Fibroblast of lung (primary cell): Measurements from ENCODE around the gene LRR1. TPM values are rescaled to one million over a fixed set of nuclear protein-coding genes. Genes with fewer than 3 reads are reported as not detected.

Experiments
- DNase-seq, 2 donors: peaks; one replicate each; pipeline versions ENCODE4 v3.0.0 to v3.0.0-alpha.2; 2010; ENCODE audit warnings: low read depth in 2 of 2
- H2AFZ ChIP-seq: 2 replicates; pipeline ENCODE4 v1.5.1; 2012; ENCODE audit warnings: low read length, control low read depth, inconsistent platforms
- H3K27ac ChIP-seq: 2 replicates; pipeline ENCODE4 v1.5.1; 2011; ENCODE audit warnings: low read length, control low read depth; ENCODE audit not compliant: insufficient read depth
- H3K27me3 ChIP-seq: 2 replicates; pipeline ENCODE4 v1.5.1; 2011; ENCODE audit warnings: mild to moderate bottlenecking, low read length; ENCODE audit not compliant: control insufficient read depth, insufficient read depth
- H3K36me3 ChIP-seq: 2 replicates; pipeline ENCODE4 v1.5.1; 2011; ENCODE audit warnings: low read length; ENCODE audit not compliant: control insufficient read depth, insufficient read depth
- H3K4me1 ChIP-seq: 2 replicates; pipeline ENCODE4 v1.5.1; 2011; ENCODE audit warnings: low read length; ENCODE audit not compliant: control insufficient read depth, insufficient read depth; ENCODE audit errors: extremely low read depth
- H3K4me2 ChIP-seq: 2 replicates; pipeline ENCODE4 v1.5.1; 2011; ENCODE audit warnings: low read length, control low read depth; ENCODE audit not compliant: insufficient read depth; ENCODE audit errors: extremely low read depth
- H3K4me3 ChIP-seq, 4 experiments: fragments of 200-600 bp in 1 of 4; sonication (generic) in 1 of 4; replicated peaks in 1 of 4; 2 replicates each; pipeline ENCODE4 v1.5.1; 2011 to 2016; ENCODE audit warnings: low read length in 4 of 4, low read depth in 3 of 4, mild to moderate bottlenecking in 3 of 4, control low read depth in 2 of 4, inconsistent platforms in 1 of 4, mixed read lengths in 1 of 4; ENCODE audit not compliant: insufficient read depth in 1 of 4; ENCODE audit errors: control extremely low read depth in 1 of 4
- H3K79me2 ChIP-seq: 2 replicates; pipeline ENCODE4 v1.5.1; 2012; ENCODE audit warnings: mild to moderate bottlenecking, low read length, inconsistent platforms; ENCODE audit not compliant: control insufficient read depth, insufficient read depth
- H3K9ac ChIP-seq: 2 replicates; pipeline ENCODE4 v1.5.1; 2011; ENCODE audit warnings: mild to moderate bottlenecking, low read length, control low read depth; ENCODE audit not compliant: insufficient read depth
- H3K9me3 ChIP-seq: 2 replicates; pipeline ENCODE4 v1.5.1; 2012; ENCODE audit warnings: low read depth, low read length; ENCODE audit not compliant: control insufficient read depth, insufficient read depth
- H4K20me1 ChIP-seq: 2 replicates; pipeline ENCODE4 v1.5.1; 2011; ENCODE audit warnings: low read length; ENCODE audit not compliant: control insufficient read depth, insufficient read depth; ENCODE audit errors: extremely low read depth
- EZH2 ChIP-seq: IDR thresholded peaks from 2 replicates; pipeline ENCODE4 v1.5.1; 2012; ENCODE audit warnings: low read length, control low read depth, mild to moderate bottlenecking; ENCODE audit errors: missing control alignments
- polyA plus RNA-seq, 2 donors: library from polyadenylated mRNA; depleted of rRNA in 1 of 2; stranded (reverse) in 1 of 2; unstranded in 1 of 2; fragments of >200 nt; gene quantifications; 2 replicates each; pipeline ENCODE4 v1.2.1, GENCODE V29; 2011 to 2012; ENCODE audit warnings: missing spikeins in 1 of 2
- total RNA-seq: library from RNA; depleted of rRNA; stranded (reverse); fragments of >200 nt; gene quantifications from 2 replicates; pipeline ENCODE4 v1.2.1, GENCODE V29; 2014
- TF ChIP-seq, protein P1 (sequence below), 2 donors: IDR thresholded peaks in 1 of 2; conservative IDR thresholded peaks in 1 of 2; 1 replicate in 1 of 2; 2 replicates in 1 of 2; pipeline ENCODE4 v1.5.1; 2011 to 2012; ENCODE audit warnings: low read length in 2 of 2, control low read depth in 1 of 2, inconsistent platforms in 1 of 2, low read depth in 1 of 2, mild to moderate bottlenecking in 1 of 2

The LRR1 gene
- total and polyA plus RNA-seq, 2 donors (not counting 1 experiment from before 2014, with no cell fraction given) = 10.7 to 10.9 TPM

DNA sequence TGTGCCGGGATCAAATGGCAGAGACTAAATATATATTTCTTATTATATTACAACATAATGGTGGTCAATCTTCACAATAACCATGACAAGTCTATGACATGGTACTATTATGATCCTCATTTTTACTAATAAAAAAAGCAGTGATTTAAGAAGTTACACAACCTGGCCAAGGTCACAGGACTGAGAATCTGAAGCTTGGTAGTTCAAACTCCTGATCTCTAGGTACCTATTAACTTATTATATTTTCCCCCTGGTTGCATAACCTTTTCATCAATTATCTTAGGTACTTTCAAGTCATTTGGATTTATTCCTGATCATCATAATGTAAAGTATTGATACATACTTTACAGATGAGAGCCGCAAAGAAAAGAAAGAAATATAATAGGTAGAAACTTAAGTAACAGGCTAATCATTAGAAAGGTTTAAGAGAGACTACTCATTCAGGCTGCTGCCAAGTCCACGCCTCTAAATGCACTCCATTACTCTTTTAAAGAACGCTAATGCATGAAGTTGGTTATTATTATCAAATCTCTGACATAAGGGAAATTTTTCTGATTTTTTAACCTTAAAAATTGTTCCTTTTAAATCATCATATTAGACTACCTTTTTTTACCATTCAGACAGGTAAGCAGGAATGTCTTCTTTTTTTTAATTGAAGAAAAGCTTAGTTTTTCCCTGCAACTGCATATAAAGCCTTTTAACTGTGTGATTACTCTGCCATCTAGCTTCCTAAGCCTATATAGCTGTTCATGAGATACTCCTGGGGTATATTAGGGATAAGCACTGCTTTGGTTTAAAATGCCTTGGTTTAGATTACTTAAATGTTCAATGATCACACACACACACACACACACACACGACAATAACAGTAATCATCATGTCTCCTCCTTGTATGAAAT is 48.2 kb upstream of the LRR1 start:
- DNase-seq = peak; percentile 20 to 36
- H3K4me2 ChIP-seq = no peak overlapping the region
- TF ChIP-seq, protein P1, sequence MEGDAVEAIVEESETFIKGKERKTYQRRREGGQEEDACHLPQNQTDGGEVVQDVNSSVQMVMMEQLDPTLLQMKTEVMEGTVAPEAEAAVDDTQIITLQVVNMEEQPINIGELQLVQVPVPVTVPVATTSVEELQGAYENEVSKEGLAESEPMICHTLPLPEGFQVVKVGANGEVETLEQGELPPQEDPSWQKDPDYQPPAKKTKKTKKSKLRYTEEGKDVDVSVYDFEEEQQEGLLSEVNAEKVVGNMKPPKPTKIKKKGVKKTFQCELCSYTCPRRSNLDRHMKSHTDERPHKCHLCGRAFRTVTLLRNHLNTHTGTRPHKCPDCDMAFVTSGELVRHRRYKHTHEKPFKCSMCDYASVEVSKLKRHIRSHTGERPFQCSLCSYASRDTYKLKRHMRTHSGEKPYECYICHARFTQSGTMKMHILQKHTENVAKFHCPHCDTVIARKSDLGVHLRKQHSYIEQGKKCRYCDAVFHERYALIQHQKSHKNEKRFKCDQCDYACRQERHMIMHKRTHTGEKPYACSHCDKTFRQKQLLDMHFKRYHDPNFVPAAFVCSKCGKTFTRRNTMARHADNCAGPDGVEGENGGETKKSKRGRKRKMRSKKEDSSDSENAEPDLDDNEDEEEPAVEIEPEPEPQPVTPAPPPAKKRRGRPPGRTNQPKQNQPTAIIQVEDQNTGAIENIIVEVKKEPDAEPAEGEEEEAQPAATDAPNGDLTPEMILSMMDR (conservative IDR thresholded peaks at IDR 0.05 in 1 of 2, IDR thresholded peaks at IDR 0.05 in 1 of 2; ENCODE audit: low read depth in 1 of 2, low read length in 2 of 2) = peak; percentile 16 to 47
- no peak for TF ChIP-seq EZH2

DNA sequence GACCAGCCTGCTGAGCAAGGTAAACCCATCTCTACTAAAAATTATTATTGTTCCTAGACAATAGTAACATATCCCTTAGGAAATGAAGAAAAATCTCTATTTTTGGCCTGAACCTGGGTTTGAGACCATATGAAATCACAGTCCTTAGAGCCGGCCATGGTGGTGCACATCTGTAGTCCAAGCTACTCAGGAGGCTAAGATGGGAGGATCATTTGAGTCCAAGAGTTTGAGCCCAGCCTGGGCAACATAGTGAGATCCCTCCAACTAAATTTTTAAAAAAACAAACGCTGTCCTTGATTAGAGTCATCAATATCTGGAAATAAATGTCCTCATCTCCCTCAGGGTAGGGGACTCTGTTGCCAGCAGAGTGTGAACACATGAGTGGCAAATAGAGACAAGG is 47.2 kb upstream of the LRR1 start:
- no peaks in the 10 kb centered on the region for H3K36me3 ChIP-seq
- no peak overlapping the region for H3K9ac ChIP-seq
- TF ChIP-seq, protein P1 (conservative IDR thresholded peaks at IDR 0.05 in 1 of 2, IDR thresholded peaks at IDR 0.05 in 1 of 2; ENCODE audit: low read depth in 1 of 2, low read length in 2 of 2) = no peak
- no peak for TF ChIP-seq EZH2
- H3K4me3 ChIP-seq = no peak overlapping the region
- H2AFZ ChIP-seq = no peak overlapping the region
- H3K27ac ChIP-seq = no peak overlapping the region
- H3K27me3 ChIP-seq = no peaks in the 10 kb centered on the region
- H3K9me3 ChIP-seq = no peaks in the 10 kb centered on the region
- no peak for DNase-seq
- H4K20me1 ChIP-seq = no peaks in the 10 kb centered on the region
- no peaks in the 10 kb centered on the region for H3K79me2 ChIP-seq
- H3K4me2 ChIP-seq = no peak overlapping the region
- H3K4me1 ChIP-seq = no peaks in the 10 kb centered on the region

More for the DNA sequence above, 48.2 kb upstream of the LRR1 start:
- Histone ChIP-seq H3K4me3 (no peak overlapping the region), H3K36me3 (no peaks in the 10 kb centered on the region), H3K27ac (no peak overlapping the region), H4K20me1 (no peaks in the 10 kb centered on the region), H3K27me3 (no peaks in the 10 kb centered on the region), H3K79me2 (no peaks in the 10 kb centered on the region), H2AFZ (no peak overlapping the region), H3K4me1 (no peaks in the 10 kb centered on the region), H3K9ac (no peak overlapping the region), H3K9me3 (no peaks in the 10 kb centered on the region)

DNA sequence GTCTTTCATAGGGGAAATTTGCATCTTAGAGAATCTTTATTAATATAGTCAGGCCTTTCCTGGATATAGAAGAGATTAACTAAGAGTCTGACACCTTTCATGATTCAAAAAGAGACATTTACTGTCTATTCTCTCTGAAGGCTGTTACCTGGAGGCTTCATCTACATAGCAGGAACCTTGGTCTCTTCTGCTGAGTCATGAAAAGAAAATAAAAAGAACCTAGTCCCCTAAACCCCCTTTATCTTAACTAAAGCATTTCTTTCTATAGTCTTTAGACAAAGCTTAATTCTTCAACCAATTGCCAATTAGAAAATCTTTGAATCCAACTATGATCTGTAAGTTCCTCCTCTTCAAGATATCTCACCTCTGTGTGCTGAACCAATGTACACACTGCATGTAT is 45.6 kb upstream of the LRR1 start:
- no peaks in the 10 kb centered on the region for H3K79me2 ChIP-seq
- TF ChIP-seq, protein P1 (conservative IDR thresholded peaks at IDR 0.05 in 1 of 2, IDR thresholded peaks at IDR 0.05 in 1 of 2; ENCODE audit: low read depth in 1 of 2, low read length in 2 of 2) = no peak
- TF ChIP-seq EZH2 = no peak
- H3K9ac ChIP-seq = no peak overlapping the region
- H4K20me1 ChIP-seq = no peaks in the 10 kb centered on the region
- H3K27me3 ChIP-seq = no peaks in the 10 kb centered on the region
- no peak overlapping the region for H3K4me2 ChIP-seq
- H3K9me3 ChIP-seq = no peaks in the 10 kb centered on the region
- H3K4me1 ChIP-seq = no peaks in the 10 kb centered on the region
- no peak overlapping the region for H2AFZ ChIP-seq
- DNase-seq = no peak
- no peaks in the 10 kb centered on the region for H3K36me3 ChIP-seq
- no peak overlapping the region for H3K27ac ChIP-seq
- no peak overlapping the region for H3K4me3 ChIP-seq
